ENCODE results near the gene TBXAS1.

The TBXAS1 gene

GRCh38 chr7:139829025-139829774 is at the start of gene TBXAS1:
TSS of gene TBXAS1 (plus strand) at chr7:139829264. CDS start at chr7:139829391, 127 bp downstream.
- DNase-seq (ENCODE audit: low read depth in 2 of 2), result no peak

- DNase-seq (ENCODE audit: low read depth in 2 of 2), result no peak
Measured at GRCh38 chr7:139782932-139783331, 46.1 kb upstream of the TBXAS1 start.

DNA sequence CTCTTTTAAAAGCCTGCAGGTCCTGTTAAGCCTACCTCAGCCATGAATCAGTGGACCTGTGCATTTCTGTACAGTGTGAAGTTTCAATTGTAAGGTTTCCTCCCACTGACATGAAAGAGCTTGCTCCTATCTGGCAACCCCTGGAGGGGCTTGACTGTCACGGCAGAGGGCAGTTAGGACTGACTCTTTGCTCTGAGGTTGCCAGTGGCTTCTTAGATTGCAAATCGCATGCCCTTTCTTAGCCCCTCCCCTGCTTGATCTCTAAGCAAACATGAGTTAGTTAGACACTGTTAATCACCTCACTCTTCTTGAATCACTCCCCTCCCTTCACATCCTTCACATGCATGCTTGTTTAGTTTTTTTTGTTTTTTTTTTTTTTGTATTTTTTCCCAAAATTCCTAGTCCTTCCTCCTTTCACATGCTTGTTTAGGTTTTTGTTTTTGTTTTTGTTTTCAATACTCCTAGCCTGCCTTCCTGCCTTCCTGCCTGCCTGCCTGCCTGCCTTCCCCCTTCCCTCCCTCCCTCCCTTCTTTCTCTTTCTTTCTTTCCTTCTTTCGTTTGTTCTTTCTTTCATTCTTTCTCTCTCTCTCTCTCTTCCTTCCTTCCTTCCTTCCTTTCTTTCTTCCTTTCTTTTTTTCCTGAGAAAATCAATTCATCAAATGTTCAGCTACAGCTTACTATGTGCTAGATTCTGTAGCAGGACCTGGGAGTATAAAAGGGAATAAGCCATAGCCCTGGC is 45.2 kb upstream of the TBXAS1 start:
- no peak for DNase-seq (ENCODE audit: low read depth in 2 of 2)

GRCh38 chr7:139784648-139785047 is 44.4 kb upstream of the TBXAS1 start:
- DNase-seq (ENCODE audit: low read depth in 2 of 2), result no peak

DNA sequence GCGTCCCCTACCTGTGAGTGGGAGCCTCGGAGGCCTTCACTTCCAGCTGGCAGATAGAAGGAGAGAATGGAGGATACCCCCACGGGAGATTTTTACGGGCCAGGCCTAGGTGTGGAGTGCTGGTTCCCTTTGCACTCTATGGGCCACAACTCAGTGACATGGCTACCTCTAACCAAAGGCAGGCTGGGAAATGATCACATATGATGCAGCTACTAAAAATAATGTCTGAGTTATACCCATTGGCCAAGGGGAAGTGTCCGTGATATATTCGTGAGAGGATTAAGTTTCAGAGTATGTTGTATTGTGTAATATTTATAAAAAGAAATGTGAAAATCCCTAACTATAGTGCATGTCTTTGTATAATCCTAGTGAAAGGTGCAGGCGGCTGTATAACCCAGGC is 37.7 kb upstream of the TBXAS1 start:
- DNase-seq (ENCODE audit: low read depth in 2 of 2), result no peak

- DNase-seq (ENCODE audit: low read depth in 2 of 2), result no peak
Measured at GRCh38 chr7:139797607-139798006, 31.5 kb upstream of the TBXAS1 start.

- DNase-seq (ENCODE audit: low read depth in 2 of 2), result no peak
Measured at GRCh38 chr7:139798221-139798620, 30.8 kb upstream of the TBXAS1 start.

GRCh38 chr7:139798892-139799291 is 30.2 kb upstream of the TBXAS1 start:
- DNase-seq (ENCODE audit: low read depth in 2 of 2), result no peak

DNA sequence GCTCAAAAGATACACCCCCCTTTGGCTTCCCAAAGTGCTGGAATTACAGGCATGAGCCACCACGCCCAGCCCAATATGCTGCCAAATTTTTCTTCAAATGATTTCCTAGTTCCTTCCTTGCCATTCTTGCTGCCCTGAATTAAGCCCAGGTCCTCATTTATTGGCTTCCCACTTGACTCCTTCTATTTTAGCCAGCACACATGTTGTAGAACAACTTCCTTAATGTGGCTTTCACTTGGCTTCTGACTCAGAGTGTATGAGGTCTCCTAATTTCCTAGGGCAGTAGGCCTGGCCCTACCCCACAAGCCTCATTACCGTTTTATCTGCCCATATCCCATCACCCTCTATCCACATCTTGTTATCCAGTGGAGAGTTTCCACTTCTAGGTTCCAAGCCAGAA is 29.5 kb upstream of the TBXAS1 start:
- no peak for DNase-seq (ENCODE audit: low read depth in 2 of 2)

DNA sequence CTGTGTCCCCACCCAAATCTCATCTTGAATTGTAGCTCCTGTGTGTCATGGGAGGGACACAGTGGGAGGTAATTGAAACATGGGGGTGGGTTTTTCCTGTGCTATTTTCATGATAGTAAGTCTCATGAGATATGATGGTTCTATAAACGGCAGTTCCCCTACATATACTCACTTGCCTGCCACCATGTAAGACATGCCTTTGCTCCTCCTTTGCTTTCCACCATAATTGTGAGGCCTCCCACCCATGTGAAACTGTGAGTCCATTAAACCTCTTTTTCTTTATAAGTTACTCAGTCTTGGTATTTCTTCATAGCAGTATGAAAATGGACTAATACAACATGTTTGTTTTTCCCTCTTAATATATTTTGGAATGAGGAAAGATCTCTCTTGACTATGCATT is 24.5 kb upstream of the TBXAS1 start:
- no peak for DNase-seq (ENCODE audit: low read depth in 2 of 2)

GRCh38 chr7:139807009-139807408 is 22.1 kb upstream of the TBXAS1 start:
- no peak for DNase-seq (ENCODE audit: low read depth in 2 of 2)

DNA sequence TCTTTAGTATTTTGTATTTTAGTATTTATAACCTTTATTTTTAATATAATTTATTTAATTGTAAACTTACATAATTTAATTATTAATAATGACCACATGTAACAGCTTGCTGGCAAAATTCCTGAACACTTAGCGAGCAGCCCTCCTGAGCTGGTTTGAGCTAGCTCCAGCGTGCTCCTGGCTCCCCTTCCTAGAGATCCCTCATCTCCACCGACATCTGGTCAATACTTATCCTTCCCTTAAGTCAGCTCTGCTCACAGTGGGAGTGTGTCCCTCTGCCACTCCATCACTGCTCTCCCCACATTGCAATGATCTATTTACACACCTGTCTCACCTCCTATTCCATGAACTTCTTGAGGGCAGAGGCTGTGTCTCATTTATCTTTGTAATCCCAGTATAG is 20.6 kb upstream of the TBXAS1 start:
- no peak for DNase-seq (ENCODE audit: low read depth in 2 of 2)

DNA sequence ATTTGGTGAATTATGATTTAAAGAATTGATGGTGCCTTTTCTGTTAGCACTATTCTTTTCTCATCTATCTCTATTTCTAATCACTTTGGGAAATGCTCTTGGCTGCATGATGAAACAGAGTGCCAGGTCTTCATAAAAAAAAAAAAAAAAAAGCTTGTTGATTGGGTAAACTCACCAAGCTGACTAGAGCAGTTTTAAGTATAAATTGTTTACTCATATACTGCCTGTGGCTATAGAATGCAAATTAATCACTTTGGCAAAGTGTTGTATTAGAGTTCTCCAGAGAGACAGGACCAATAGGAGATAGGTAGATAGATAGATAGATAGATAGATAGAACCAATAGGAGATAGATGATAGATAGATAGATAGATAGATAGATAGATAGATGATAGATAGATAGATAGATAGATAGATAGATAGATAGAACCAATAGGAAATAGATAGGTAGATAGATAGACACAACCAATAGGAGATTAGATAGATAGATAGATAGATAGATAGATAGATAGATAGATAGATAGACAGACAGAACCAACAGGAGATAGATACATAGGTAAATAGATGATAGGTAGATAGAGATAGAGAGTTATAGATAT is 20.1 kb upstream of the TBXAS1 start:
- no peak for DNase-seq (ENCODE audit: low read depth in 2 of 2)

DNA sequence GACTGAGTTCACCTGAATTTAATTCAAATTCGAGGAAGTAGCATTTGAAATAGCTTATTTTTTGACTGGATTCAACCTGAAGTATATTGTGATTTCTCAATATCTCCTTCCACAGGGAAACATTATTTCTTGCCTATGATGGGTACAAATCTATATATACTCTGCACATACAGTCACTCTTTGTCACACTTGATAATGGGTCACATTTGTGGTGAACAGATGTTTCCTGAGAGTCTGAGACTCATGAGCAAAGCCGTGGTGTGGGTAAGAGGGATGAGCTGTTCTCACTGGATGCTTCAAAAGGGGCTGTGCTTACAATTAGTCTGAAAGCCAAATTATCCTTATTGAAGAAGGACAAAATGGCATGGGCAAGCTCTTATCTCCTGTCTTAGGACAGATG is 18.0 kb upstream of the TBXAS1 start:
- DNase-seq (ENCODE audit: low read depth in 2 of 2), result no peak

GRCh38 chr7:139813151-139813550 is 15.9 kb upstream of the TBXAS1 start:
- DNase-seq (ENCODE audit: low read depth in 2 of 2), result no peak

GRCh38 chr7:139813689-139814088 is 15.4 kb upstream of the TBXAS1 start:
- no peak for DNase-seq (ENCODE audit: low read depth in 2 of 2)

GRCh38 chr7:139817249-139817648 is 11.8 kb upstream of the TBXAS1 start:
- no peak for DNase-seq (ENCODE audit: low read depth in 2 of 2)

- DNase-seq (ENCODE audit: low read depth in 2 of 2), result no peak
Measured at GRCh38 chr7:139820089-139820488, 9.0 kb upstream of the TBXAS1 start.

GRCh38 chr7:139821349-139822105 is 7.5 kb upstream of the TBXAS1 start:
- no peak for DNase-seq (ENCODE audit: low read depth in 2 of 2)

- no peak for DNase-seq (ENCODE audit: low read depth in 2 of 2)
Measured at GRCh38 chr7:139822855-139823254, 6.2 kb upstream of the TBXAS1 start.

- no peak for DNase-seq (ENCODE audit: low read depth in 2 of 2)
Measured at GRCh38 chr7:139823959-139824521, 5.0 kb upstream of the TBXAS1 start.

All from stimulated activated CD8-positive, alpha-beta memory T cell treated with anti-CD3 and anti-CD28 coated beads, Interleukin-2, amount 100 ng/mL, for 48 hours (primary cell).